ACHN (cell line): ENCODE data around the gene SP140L.

Experiments used
- DNase-seq: peaks from one replicate; pipeline ENCODE4 v3.0.0-alpha.2; 2015
- in situ Hi-C: cut with HindIII; loops from 2 replicates; pipeline ENCODE4 v1.10.0; 2017; ENCODE audit warnings: low sequenced_read_pairs, low pct_ligation_motif_present, low pct_unique_long_range_greater_than_20kb

SP140L gene

GRCh38 chr2:230441227-230441897, 114.4 kb downstream of the SP140L start:
- DNase-seq: no peak
- in situ Hi-C loops: no loop called here

GRCh38 chr2:230443541-230443940, 116.5 kb downstream of the SP140L start:
- DNase-seq: peak; percentile 12
- in situ Hi-C loops: no loop called here

GRCh38 chr2:230444832-230445231, 117.8 kb downstream of the SP140L start:
- no peak for DNase-seq
- in situ Hi-C loops: no loop called here

GRCh38 chr2:230447036-230447435, 120.0 kb downstream of the SP140L start:
- DNase-seq: no peak
- in situ Hi-C loops: no loop called here

GRCh38 chr2:230447455-230448451, 120.8 kb downstream of the SP140L start:
- no peak for DNase-seq
- in situ Hi-C loops: no loop called here

- no peak for DNase-seq
- in situ Hi-C loops: no loop called here
Measured at GRCh38 chr2:230449901-230450467, 123.0 kb downstream of the SP140L start.

- DNase-seq: no peak
- in situ Hi-C loops: no loop called here
Measured at GRCh38 chr2:230453006-230453405, 126.0 kb downstream of the SP140L start.
